GM18520 (cell line): Measurements from ENCODE around the gene ZNF274.
A peak's percentile ranks its signal among the peaks of the same experiment; 100 is the strongest.
"Not testable (repeated sequence)": the region's sequence is repeated elsewhere in the genome, so short reads cannot be mapped to it uniquely, and the experiment has no call there.

Source experiments
- ATAC-seq: cut with Tn5 transposase; IDR thresholded peaks from one replicate; pipeline ENCODE4 v1.9.1; 2021; ENCODE audit not compliant: unreplicated experiment

ZNF274 gene

GRCh38 chr19:58209577-58209976, 26.7 kb downstream of the ZNF274 start:
- ATAC-seq = no peak

GRCh38 chr19:58212336-58213074, 29.6 kb downstream of the ZNF274 start:
- no peak for ATAC-seq

- ATAC-seq = no peak
Measured at GRCh38 chr19:58213075-58213369, 30.2 kb downstream of the ZNF274 start.

- no peak for ATAC-seq
Measured at GRCh38 chr19:58217069-58217481, 34.2 kb downstream of the ZNF274 start.

GRCh38 chr19:58217607-58218391, 34.9 kb downstream of the ZNF274 start:
- no peak for ATAC-seq

GRCh38 chr19:58218899-58219298, 36.0 kb downstream of the ZNF274 start:
- ATAC-seq = no peak

- ATAC-seq = no peak
Measured at GRCh38 chr19:58227964-58228584, 45.2 kb downstream of the ZNF274 start.

GRCh38 chr19:58228585-58229254, 45.9 kb downstream of the ZNF274 start, which contains the start of gene ZNF544:
Gene ZNF544, plus strand, starts transcription at chr19:58228914. Its CDS starts 15,110 bp downstream, at chr19:58244024.
- peak; percentile 84 for ATAC-seq

GRCh38 chr19:58229255-58229639, 46.4 kb downstream of the ZNF274 start:
- ATAC-seq = no peak

GRCh38 chr19:58237324-58237723, 54.5 kb downstream of the ZNF274 start:
- ATAC-seq = no peak

GRCh38 chr19:58243351-58243750, 60.5 kb downstream of the ZNF274 start:
- no peak for ATAC-seq

- ATAC-seq = no peak
Measured at GRCh38 chr19:58248886-58249285, 66.0 kb downstream of the ZNF274 start.

- ATAC-seq = no peak
Measured at GRCh38 chr19:58252102-58252685, 69.3 kb downstream of the ZNF274 start.

GRCh38 chr19:58258259-58258658, 75.4 kb downstream of the ZNF274 start:
- ATAC-seq = not testable (repeated sequence)

GRCh38 chr19:58261600-58261967, 78.7 kb downstream of the ZNF274 start:
- ATAC-seq = no peak

GRCh38 chr19:58261968-58262921, 79.4 kb downstream of the ZNF274 start:
- ATAC-seq = no peak

GRCh38 chr19:58262922-58263296, 80.0 kb downstream of the ZNF274 start:
- ATAC-seq = no peak
